Posterior vena cava (tissue), 2 donors: Measurements from ENCODE around the gene NCKAP5. TPM values are rescaled to one million over a fixed set of nuclear protein-coding genes. Genes with fewer than 3 reads are reported as not detected.
"Not testable (repeated sequence)": the region's sequence is repeated elsewhere in the genome, so short reads cannot be mapped to it uniquely, and the experiment has no call there.

Experiments used
- DNase-seq: peaks from one replicate; pipeline ENCODE4 v3.0.0-alpha.2; 2020; ENCODE audit warnings: low spot score
- intact Hi-C, 2 donors: fragments of 100-400 bp; cut with DNase I; formaldehyde crosslinking; loops; one replicate each; pipeline versions ENCODE4 v1.14.1 to v1.14.2; 2022 to 2023
- total RNA-seq, 2 donors: library from RNA; stranded (reverse); fragmentation: NEBNext Ultra II Directional; extraction: Animal tissue kit (Norgen Biotek cat#: 25700); gene quantifications; one replicate each; pipeline ENCODE4 v1.2.1, GENCODE V29; 2021
- donor health status: DM: yes; HTN: yes; CAD: no.
- donor health status: DM: yes; HTN: yes; CAD: no.

Gene NCKAP5
- total RNA-seq, 2 donors from 2014 or later, result 2.0 to 2.1 TPM

DNA sequence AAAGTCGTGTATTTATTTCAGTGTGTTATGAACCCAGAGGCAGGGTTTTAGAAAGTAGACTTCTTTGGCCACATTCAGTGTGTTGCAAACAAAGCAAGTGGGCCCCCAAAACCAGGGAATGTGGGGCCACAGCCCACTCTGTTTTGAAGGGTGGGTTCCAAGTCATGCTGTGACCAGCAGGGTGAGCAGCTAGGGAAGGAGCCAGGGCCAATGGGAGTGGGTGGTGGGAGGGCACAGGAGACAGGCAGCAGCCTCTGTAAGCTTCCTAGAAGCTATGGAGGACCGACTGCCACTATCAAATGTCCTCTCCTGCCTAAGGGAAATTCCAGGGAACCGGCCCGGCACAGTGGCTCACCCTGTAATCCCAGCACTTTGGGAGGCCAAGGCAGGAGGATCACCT is 847.9 kb downstream of the NCKAP5 start:
- intact Hi-C loops, result no loop called here

DNA sequence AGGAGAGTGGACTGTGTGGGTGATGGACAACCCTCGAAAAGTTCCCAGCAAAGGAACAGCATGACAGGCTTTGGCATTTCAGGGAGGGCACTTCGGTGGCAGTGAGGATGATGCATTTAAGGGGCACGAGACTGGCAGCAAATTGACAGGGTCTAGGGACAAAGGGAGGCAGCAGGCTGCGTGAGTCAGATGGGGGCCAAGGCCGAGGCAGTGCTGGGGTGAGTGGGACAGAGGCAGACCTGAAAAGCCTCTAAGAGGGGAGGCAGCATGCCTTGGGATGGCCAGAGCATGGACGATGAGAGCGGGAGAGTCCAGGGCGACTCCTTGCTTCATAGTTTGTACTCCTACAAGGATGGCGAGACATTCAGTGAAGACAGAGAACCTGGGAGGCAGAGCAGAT is 848.8 kb downstream of the NCKAP5 start:
- intact Hi-C loops, result no loop called here
- DNase-seq, result no peak

More for the DNA sequence above, 847.9 kb downstream of the NCKAP5 start:
- DNase-seq, result no peak

DNA sequence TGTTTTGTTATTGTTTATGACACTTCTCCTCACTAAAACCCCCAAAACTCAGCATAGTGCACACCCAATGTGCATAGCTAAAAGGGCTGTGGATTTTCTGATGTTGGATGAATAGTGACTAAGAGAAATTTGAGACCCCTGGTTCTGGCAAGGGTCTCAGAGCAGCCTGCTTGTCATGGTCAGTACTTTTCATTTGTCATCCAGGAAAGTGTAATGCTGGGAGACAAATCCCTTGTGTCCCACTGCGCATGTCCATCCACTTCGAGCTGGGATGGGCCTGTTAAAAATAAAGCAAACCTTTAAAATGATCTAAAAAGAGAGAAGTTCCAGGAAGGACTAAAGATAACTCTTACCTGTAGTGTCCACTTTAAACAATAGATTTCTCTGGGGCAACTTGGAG is 851.3 kb downstream of the NCKAP5 start:
- intact Hi-C loops, result no loop called here
- DNase-seq, result no peak

GRCh38 chr2:132715386-132716351 is 852.6 kb downstream of the NCKAP5 start:
- DNase-seq, result no peak
- intact Hi-C loops, result no loop called here

DNA sequence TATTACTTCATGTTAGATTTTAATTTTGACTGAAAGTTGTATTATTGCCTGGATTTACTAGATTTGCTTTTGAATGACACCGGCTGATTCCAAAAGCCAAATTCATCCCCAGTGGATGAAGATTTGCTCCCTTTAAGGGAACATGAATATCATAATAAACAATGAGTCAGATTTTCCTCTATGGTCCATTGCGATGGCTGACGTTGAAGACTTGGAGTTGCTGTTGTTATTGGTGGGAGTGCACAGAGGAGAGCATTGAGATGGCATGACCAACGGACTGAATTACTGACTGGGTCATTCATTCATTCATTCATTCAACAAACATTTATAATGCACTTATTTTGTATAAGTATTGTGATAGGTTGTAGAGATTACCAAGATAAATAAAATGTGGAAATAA is 864.9 kb downstream of the NCKAP5 start:
- intact Hi-C loops, result no loop called here
- no peak for DNase-seq

GRCh38 chr2:132701810-132702209 is 866.5 kb downstream of the NCKAP5 start:
- no peak for DNase-seq
- intact Hi-C loops, result no loop called here

DNA sequence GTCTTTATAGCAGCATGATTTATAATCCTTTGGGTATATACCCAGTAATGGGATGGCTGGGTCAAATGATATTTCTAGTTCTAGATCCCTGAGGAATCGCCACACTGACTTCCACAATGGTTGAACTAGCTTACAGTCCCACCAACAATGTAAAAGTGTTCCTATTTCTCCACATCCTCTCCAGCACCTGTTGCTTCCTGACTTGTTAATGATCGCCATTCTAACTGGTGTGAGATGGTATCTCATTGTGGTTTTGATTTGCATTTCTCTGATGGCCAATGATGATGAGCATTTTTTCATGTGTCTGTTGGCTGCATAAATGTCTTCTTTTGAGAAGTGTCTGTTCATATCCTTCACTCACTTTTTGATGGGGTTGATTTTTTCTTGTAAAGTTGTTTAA is 868.5 kb downstream of the NCKAP5 start:
- intact Hi-C loops, DNase-seq: not testable (repeated sequence)

- DNase-seq, intact Hi-C loops: not testable (repeated sequence)
Observed at GRCh38 chr2:132698347-132698746, 869.9 kb downstream of the NCKAP5 start.

DNA sequence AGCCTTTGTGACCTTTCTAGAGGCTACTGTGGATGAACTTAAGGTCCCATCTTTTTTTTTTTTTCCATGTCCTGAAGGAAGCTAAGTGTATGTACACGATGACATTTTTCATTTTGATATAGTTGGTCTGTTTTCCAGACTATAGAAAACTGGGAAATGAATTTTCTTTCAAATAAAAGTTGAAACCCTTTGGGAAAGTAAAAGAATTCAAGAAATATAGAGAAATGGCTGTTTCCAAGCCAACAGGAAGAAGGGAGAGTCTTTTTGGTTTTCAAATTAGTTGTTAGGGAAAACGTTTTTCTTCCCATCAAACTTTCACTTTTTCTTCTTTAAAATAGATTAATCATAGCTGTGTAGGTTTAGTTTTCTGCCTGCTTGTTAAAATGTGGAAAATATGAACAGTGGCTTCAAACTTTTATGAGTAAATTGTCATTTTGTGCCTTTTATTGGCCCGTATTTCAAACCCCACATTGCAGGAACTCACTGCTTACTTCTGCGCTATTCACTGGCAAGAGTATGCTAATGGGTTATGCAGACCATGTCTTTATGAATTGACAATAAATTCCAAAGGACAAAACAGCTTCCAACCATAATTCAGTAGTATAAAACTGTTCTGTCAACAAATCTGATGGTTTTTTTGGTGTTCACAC is 870.6 kb downstream of the NCKAP5 start:
- DNase-seq, result no peak
- intact Hi-C loops, result no loop called here

DNA sequence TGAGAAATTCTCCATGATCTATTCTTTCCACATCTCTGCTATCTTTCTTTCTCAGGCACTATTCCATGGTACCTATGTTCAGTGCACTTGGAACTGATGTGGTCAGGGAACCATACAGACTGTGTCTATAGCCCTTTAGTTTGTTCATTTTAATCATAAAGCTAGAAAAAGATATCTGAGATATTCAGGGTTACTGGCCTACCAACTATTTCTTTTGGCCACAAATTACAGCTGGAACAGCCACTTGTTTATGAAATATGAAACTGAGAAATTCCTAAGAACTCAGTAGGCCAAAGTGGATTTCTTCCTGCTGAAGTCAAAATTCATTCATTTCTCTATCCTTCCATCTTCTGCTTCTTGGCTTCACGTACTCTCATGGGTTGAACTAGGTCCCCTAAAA is 875.4 kb downstream of the NCKAP5 start:
- DNase-seq, result no peak
- intact Hi-C loops, result no loop called here

GRCh38 chr2:132691556-132691955 is 876.7 kb downstream of the NCKAP5 start:
- intact Hi-C loops, result no loop called here
- DNase-seq, result no peak

GRCh38 chr2:132690664-132691303 is 877.5 kb downstream of the NCKAP5 start:
- DNase-seq, result no peak
- intact Hi-C loops, result no loop called here

GRCh38 chr2:132681766-132682165 is 886.5 kb downstream of the NCKAP5 start:
- intact Hi-C loops, result no loop called here
- DNase-seq, result no peak

GRCh38 chr2:132680544-132680943 is 887.7 kb downstream of the NCKAP5 start:
- intact Hi-C loops, result no loop called here

GRCh38 chr2:132678483-132678882 is 889.8 kb downstream of the NCKAP5 start:
- DNase-seq, result no peak

More at GRCh38 chr2:132680544-132680943, 887.7 kb downstream of the NCKAP5 start:
- DNase-seq, result no peak

GRCh38 chr2:132677661-132678060 is 890.6 kb downstream of the NCKAP5 start:
- DNase-seq, result no peak
- intact Hi-C loops, result no loop called here

More at GRCh38 chr2:132678483-132678882, 889.8 kb downstream of the NCKAP5 start:
- intact Hi-C loops, result no loop called here

DNA sequence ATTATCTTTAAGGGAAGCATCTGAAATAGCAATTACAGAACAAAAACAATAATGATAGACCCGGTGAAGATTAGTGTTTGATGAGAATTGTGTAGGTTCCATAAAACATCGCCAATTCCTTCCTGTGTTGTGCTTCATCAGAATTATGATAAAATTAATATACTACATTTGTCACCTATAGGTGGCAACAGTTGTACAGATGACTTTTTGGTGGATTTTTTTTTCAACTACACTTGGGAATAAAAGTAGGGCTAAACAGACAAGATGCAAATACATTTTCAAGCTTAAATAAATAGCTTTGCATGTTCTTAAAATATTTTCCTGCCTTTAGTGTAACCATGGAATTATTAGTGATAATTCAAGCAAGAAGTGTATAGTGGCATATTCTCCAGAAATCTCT is 891.3 kb downstream of the NCKAP5 start:
- DNase-seq, result no peak
- intact Hi-C loops, result no loop called here

DNA sequence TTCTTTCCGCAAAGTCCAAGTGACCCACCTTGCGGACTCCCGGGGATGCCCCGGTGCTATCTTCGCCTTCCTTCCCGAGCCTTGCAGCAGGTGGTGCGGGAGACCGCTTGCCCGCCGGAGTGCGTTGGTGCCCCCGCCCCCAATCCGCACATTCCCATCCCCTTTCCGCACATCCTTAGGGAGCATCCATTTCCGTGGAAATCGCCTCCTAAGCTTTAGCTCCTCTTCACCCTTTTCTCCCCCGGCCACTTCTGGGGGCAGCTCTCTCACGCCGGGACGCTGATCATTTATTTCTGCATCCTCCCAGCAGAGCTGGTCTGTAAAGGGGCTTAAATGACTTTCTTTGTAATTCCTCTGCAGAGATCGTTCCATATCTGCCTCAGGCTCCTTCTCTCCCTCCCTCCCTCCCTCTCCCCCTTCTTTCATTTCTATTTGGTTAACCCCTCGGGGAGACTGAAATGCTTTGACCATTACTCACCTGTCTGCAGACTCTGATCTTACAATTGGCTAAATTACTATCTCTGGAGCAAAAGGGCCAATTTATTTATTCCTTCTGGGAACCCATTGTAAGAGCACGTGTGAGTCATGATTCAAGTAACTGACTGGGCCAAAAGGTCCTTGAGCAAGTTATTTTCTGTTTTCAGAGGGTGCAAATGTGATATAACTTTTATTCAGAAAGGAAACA is 897.0 kb downstream of the NCKAP5 start:
- intact Hi-C loops, result no loop called here
- no peak for DNase-seq

DNA sequence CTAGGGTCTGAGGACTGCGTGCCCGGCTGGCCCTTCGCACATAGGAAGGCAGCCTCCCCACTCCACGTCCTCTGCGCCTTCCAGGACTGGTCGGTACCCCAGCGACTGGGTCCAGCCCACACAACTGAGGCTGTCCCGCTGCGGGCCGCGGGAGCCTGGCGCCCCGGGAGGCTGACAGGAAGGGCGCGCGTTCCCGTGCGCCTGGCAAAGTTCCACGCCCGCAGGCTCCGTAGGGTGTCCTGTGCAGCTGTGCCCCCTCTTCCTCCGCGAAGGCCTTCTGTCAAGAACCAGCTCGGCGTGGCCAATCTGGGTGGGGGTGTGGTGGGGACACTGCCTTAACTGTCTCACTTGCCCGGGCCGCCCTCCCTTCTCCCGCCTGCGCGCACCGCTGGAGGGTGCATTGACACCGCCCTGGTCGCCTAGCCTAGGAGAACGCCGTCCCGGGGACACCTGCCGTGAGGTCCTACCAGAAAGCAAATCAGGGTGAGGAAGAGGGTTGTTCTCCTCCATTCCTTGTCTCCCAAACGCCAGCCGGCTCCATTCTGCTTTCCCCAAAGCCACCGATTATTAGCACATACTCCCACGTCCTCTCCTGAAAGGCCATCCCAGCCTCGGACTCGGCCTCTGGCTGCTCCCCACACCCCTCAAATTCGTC is 897.6 kb downstream of the NCKAP5 start:
- no peak for DNase-seq
- intact Hi-C loops, result no loop called here
